Endothelial cell (in vitro differentiated cells): ENCODE measurements around the gene CORO2A. TPM values are rescaled to one million over a fixed set of nuclear protein-coding genes. Genes with fewer than 3 reads are reported as not detected.

ENCODE experiments used
- DNase-seq: peaks from one replicate; pipeline ENCODE4 v3.0.0; 2021; ENCODE audit warnings: low spot score
- H3K27ac Mint-ChIP-seq: one replicate; pipeline ENCODE4 v1.8.0; 2021; ENCODE audit warnings: mixed read lengths, inconsistent platforms; ENCODE audit not compliant: unreplicated experiment
- H3K27me3 Mint-ChIP-seq: one replicate; pipeline ENCODE4 v1.8.0; 2021; ENCODE audit warnings: mild to moderate bottlenecking, moderate library complexity, mixed read lengths, inconsistent platforms; ENCODE audit not compliant: unreplicated experiment
- H3K36me3 Mint-ChIP-seq: one replicate; pipeline ENCODE4 v1.8.0; 2021; ENCODE audit warnings: mild to moderate bottlenecking, low read depth, mixed read lengths, inconsistent platforms; ENCODE audit not compliant: unreplicated experiment
- H3K4me1 Mint-ChIP-seq: one replicate; pipeline ENCODE4 v1.8.0; 2021; ENCODE audit warnings: mild to moderate bottlenecking, mixed read lengths, inconsistent platforms; ENCODE audit not compliant: unreplicated experiment
- H3K4me3 Mint-ChIP-seq: one replicate; pipeline ENCODE4 v1.8.0; 2021; ENCODE audit warnings: mild to moderate bottlenecking, mixed read lengths, inconsistent platforms; ENCODE audit not compliant: unreplicated experiment
- H3K9me3 Mint-ChIP-seq: one replicate; pipeline ENCODE4 v1.8.0; 2021; ENCODE audit warnings: mixed read lengths, inconsistent platforms; ENCODE audit not compliant: unreplicated experiment
- CTCF ChIP-seq: fragments of 200-600 bp; sonication (generic); IDR thresholded peaks from one replicate; pipeline ENCODE4 v1.5.0; 2021; ENCODE audit warnings: antibody characterized with exemption; ENCODE audit not compliant: unreplicated experiment
- total RNA-seq: library from RNA; stranded (reverse); fragmentation: NEBNext Ultra II Directional; extraction: Animal tissue kit (Norgen Biotek cat#: 25700); gene quantifications from one replicate; pipeline ENCODE4 v1.2.1, GENCODE V29; 2021; ENCODE audit not compliant: unreplicated experiment

Gene CORO2A
- total RNA-seq, 1 donor from 2014 or later = 5.5 TPM

GRCh38 chr9:98136489-98136888, 55.9 kb downstream of the CORO2A start:
- no peak for DNase-seq
- H3K36me3 Mint-ChIP-seq = peaks cover 4% of the 10 kb centered on the region
- H3K9me3 Mint-ChIP-seq = no peaks in the 10 kb centered on the region
- no peak overlapping the region for H3K27ac Mint-ChIP-seq
- TF ChIP-seq CTCF = no peak
- no peak overlapping the region for H3K4me3 Mint-ChIP-seq
- H3K27me3 Mint-ChIP-seq = no peaks in the 10 kb centered on the region
- no peaks in the 10 kb centered on the region for H3K4me1 Mint-ChIP-seq

GRCh38 chr9:98135938-98136337, 56.5 kb downstream of the CORO2A start:
- H3K4me3 Mint-ChIP-seq = no peak overlapping the region
- H3K9me3 Mint-ChIP-seq = no peaks in the 10 kb centered on the region
- peaks cover 4% of the 10 kb centered on the region for H3K36me3 Mint-ChIP-seq
- DNase-seq = no peak
- no peak overlapping the region for H3K27ac Mint-ChIP-seq
- H3K4me1 Mint-ChIP-seq = no peaks in the 10 kb centered on the region
- H3K27me3 Mint-ChIP-seq = no peaks in the 10 kb centered on the region
- no peak for TF ChIP-seq CTCF

GRCh38 chr9:98135558-98135934, 56.9 kb downstream of the CORO2A start:
- Mint-ChIP-seq H3K4me3 (no peak overlapping the region), H3K4me1 (no peaks in the 10 kb centered on the region), H3K9me3 (no peaks in the 10 kb centered on the region), H3K36me3 (peaks cover 4% of the 10 kb centered on the region), H3K27me3 (no peaks in the 10 kb centered on the region), H3K27ac (no peak overlapping the region)
- no peak for DNase-seq
- no peak for TF ChIP-seq CTCF

- Mint-ChIP-seq H3K27ac (no peak overlapping the region), H3K4me1 (no peaks in the 10 kb centered on the region), H3K9me3 (no peaks in the 10 kb centered on the region), H3K27me3 (no peaks in the 10 kb centered on the region), H3K36me3 (peaks cover 4% of the 10 kb centered on the region), H3K4me3 (no peak overlapping the region)
- no peak for TF ChIP-seq CTCF
- DNase-seq = no peak
Measured at GRCh38 chr9:98134702-98135557, 57.5 kb downstream of the CORO2A start.
